Suppressor macrophage (primary cell): Measurements from ENCODE around the gene CNTN5.
"Not testable (repeated sequence)": the region's sequence is repeated elsewhere in the genome, so short reads cannot be mapped to it uniquely, and the experiment has no call there.

ENCODE experiments used
- DNase-seq, 4 experiments: peaks; one replicate each; pipeline ENCODE4 v3.0.0-alpha.2; 2020 to 2022

Gene CNTN5

GRCh38 chr11:100235085-100235484 lies 1214.3 kb downstream of the CNTN5 start:
- no peak for DNase-seq

GRCh38 chr11:100240025-100240539 lies 1219.3 kb downstream of the CNTN5 start:
- DNase-seq, result no peak

DNA sequence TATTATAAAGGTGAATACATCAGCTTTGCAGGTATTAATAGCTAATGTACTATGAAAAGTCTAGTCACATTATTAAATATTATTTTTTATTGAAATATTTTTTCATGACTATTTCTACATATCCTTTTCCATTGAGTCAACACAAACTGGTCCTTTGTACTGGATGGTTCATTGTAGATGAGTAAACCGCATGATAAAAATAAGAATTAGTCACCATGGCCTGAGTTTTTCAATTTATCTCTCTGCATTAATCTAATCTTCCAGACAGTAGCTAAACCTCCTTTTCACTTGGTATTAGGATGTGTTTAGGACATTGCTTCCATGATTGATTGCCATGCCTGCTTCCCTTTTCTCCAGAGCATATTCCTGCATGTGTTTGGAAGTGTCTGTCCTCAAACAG lies 1227.0 kb downstream of the CNTN5 start:
- no peak for DNase-seq

DNA sequence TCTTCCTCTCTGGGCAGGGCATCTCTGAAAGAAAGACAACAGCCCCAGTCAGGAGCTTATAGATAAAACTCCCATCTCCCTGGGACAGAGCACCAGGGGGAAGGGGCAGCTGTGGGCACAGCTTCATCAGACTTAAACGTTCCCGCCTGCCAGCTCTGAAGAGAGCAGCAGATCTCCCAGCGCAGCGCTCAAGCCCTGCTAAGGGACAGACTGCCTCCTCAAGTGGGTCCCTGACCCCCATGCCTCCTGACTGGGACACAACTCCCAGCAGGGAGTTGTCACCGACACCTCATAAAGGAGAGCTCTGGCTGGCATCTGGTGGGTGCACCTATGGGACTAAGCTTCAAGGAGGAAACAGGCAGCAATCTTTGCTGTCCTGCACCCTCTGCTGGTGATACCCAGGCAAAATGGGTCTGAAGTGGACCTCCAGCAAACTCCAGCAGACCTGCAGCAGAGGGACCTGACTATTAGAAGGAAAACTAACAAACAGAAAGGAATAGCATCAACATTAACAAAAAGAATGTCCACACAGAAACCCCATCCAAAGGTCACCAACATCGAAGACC lies 1236.6 kb downstream of the CNTN5 start:
- DNase-seq, result not testable (repeated sequence)

- DNase-seq, result no peak
Measured at GRCh38 chr11:100269516-100269915, 1248.8 kb downstream of the CNTN5 start.

DNA sequence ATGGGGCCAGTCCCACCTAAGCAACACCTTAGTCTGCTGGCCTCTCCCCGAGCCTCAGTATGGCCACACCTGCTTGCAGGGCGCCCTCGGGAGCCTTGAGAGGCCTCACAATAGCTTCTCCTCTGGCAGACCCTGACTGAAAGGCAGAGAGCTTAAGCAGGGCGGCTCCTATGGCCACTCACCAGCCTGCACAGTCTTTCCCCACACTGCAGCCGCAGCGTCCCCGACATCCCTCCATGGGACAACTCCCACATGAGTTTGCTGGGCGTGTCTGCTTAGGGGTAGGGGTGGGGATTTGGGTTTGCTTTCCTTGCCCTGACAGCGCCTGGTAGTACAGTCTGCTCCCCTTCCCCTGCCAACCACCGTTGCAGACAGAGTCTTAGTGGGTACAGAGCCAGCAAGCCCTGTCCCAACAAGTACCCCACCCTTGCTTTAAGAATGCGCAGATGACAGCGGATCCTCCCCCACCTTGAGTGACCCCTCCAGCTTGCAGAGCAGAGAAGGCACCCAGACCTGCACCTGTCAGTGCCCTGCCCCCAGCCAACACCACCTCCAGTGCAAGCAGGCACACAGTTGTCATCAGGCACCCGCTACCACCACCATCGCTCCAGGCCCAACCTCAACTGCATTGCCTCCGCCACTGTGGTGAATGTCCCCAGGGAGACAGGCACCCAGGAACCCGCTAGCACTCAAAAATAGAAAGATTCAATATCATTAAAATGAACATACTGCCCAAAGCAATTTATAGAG lies 1252.5 kb downstream of the CNTN5 start:
- no peak for DNase-seq

DNA sequence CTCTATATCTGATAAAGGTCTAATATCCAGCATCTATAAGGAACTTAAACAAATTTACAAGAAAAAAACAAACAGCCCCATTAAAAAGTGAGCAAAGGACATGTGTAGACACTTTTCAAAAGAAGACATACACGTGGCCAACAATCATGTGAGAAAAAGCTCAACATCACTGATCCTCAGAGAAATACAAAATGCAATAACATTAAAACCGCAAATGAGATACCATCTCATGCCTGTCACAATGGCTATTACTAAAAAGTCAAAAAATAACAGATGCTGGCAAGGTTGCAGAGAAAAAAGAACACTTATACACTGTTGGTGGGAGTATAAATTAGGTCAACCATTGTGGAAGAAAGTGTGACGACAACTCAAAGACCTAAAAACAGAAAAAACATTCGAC lies 1253.7 kb downstream of the CNTN5 start:
- DNase-seq, result not testable (repeated sequence)

DNA sequence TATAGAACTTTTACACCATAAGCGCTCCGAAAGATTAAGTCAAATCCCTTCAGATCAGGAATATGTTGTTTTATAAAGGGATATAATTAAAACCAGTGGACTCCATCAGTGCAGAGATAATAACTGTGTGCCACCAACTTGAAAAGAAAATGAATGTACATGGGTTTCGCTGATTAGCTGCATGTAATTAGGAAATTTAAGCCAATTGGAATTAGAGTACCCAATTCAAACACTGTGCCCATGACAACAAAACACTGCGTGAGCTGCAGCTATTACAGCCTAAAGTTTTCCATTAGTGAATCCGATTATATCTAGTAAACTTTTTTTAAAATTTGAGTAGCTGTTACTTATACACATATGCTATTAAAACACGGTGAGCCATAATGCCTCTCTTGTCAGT lies 1274.0 kb downstream of the CNTN5 start:
- no peak for DNase-seq

- DNase-seq, result no peak
Measured at GRCh38 chr11:100296051-100296679, 1275.4 kb downstream of the CNTN5 start.

DNA sequence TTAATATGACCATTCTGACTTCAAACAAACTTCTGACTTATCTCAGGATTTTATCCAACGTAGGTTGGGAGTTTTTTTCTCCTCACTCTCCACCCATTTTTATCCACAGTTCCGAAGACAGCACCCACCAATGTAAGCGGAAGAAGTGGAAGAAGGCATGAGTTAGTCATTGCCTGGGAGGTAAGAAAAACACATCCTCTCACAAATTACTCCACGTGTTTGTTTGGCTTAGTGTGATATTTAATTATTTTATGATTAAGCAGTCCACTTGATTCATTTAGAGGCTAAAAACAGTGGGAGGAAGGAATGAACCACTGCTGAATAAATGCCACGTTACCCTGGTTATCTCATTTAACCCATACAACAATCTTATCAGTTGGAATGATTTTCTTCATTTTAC lies 1276.8 kb downstream of the CNTN5 start:
- DNase-seq, result no peak

DNA sequence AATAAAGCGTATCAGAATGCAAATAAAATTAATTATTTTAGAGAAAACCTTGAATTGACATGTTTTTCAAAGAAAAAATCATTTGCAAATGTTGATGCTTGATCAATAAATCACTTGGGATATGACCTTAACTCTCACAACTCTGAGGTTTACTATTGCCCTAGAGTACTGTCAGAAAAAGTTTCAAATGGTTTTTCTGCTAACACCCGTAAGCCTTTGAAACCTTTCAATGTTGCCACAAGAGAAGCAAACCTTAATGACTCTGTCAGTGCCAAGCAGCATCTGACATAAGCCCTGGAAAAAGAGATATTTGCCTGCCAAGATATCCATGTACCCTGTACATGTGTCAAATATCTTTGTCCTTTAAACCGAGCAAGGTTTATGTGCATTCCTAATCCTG lies 1282.1 kb downstream of the CNTN5 start:
- no peak for DNase-seq

DNA sequence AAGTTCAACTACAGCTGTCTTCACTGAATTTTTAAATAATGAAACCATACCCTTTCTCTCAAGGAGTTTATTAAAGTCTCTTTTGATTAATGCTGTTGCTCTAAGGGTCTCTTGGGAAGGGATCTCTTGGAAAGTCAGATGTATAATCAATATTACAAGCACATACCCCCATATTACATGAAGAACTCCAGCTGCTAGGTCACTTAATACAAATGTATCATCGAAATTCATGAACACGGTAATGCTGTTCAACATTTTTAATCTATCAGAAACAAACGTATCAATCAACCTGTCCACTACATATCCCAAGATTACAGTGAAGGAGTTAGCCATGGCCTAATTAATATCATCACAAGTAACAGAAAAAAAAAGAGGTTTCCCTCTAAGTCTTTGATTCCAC lies 1283.1 kb downstream of the CNTN5 start:
- no peak for DNase-seq

GRCh38 chr11:100308202-100308601 lies 1287.5 kb downstream of the CNTN5 start:
- DNase-seq, result no peak

- no peak for DNase-seq
Measured at GRCh38 chr11:100315946-100316345, 1295.2 kb downstream of the CNTN5 start.

- DNase-seq, result no peak
Measured at GRCh38 chr11:100316952-100317351, 1296.2 kb downstream of the CNTN5 start.

- DNase-seq, result no peak
Measured at GRCh38 chr11:100319691-100320090, 1298.9 kb downstream of the CNTN5 start.

DNA sequence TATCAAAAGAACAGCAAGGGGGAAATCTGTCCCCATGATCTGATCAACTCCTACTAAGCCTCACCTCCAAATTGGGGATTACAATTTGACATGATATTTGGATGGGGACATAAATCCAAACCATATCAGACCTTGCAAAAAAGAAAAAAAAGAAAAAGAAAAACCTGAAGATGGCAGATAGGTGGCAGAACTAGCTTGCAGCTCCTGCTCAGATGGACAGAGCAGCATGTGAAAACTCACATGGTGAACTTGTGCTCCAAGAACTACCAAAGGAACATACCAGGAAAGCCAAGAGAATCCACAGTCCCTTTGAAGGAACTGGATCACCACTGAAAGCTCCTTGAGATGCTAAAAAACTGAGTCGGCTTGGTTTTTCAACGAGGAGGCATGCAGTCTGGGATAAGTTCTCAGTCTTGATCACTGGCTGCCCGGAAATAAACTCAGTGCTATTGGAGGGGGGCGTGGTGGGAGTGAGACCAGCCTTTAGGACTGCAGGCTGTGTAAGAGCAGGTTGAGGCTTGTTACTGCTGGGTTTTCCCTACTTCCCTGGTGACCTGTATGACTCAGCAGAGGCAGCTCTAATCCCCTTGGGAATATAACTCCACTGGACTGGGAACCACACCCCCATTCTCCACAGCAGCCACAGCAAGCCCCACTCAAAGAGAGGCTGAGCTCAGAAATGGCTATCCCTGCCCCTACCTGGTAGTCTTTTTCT lies 1308.0 kb downstream of the CNTN5 start:
- DNase-seq, result no peak

DNA sequence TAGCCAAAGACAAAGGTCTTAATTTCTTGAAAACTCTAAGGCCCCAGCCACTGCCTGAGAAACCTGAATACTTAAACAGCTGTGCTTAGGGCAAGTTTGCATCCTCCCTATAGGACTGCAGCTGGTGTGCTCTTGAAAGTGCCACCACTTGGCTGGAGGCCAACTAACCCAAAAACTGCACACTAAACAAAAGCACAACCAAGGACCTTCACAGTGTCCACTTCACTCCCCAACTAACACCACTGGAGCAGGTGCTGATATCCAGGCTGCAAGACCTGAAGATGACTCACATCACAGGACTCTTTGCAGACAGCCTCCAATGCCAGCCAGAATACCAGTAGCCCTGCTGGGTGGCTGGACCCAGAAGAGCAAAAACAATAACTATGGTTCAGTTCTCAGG lies 1308.6 kb downstream of the CNTN5 start:
- DNase-seq, result no peak

DNA sequence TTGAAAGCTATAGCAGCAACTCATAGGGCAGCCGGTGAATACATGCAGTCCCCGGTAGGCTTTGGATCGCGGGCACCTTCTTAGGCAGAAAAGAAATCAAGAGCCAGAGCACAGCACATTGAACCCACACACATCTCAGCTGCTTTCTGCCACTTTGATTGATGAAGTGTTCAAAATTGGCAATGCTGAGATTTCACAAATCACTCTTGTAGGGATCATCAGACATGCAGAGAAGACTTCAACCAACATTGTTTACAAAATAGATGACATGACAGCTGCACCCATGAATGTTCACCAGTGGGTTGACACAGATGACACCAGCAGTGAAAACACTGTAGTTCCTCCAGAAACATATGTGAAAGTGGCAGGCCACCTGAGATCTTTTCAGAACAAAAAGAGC lies 1316.1 kb downstream of the CNTN5 start:
- DNase-seq, result no peak

DNA sequence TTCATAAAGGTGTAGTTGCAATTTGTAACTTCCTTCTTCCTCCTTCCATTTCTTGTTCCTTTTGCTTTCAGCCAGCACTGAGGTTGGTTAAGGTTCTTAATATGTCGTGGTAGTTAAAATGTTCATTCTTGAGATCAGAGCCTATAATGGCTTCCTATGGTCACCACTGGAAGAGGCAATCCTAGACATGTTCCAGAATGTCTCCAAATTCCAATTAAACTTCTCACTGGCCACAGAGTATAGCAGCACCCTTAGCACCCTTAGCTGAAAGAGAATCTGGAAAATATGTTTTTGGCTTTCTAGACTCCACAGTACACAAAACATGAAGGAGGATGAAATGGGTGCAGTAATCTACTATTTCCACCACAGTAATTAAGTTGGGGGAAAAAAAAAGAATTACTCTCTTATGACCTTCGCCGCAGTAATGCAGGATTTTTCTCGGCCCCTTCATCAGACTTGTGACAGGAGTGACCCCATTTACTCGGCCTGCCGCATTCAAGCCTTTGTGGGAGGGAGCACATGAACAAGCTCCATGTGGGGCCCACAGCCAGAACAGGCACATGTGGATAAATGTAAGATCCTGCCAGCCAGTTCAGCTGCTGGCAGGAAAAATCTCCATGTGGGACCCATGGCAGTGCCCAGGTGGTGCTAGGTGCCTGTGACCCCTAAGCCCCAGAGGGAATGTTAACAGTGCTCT lies 1317.5 kb downstream of the CNTN5 start:
- no peak for DNase-seq

- no peak for DNase-seq
Measured at GRCh38 chr11:100340466-100341319, 1319.9 kb downstream of the CNTN5 start.

GRCh38 chr11:100353083-100353482 lies 1332.3 kb downstream of the CNTN5 start:
- DNase-seq, result no peak
